T-helper 1 cell (primary cell): ENCODE results near the gene HDAC10.

Experiments used
- DNase-seq, 5 donors: peaks; one replicate each; pipeline ENCODE4 v3.0.0-alpha.2; 2012 to 2020

Gene HDAC10

DNA sequence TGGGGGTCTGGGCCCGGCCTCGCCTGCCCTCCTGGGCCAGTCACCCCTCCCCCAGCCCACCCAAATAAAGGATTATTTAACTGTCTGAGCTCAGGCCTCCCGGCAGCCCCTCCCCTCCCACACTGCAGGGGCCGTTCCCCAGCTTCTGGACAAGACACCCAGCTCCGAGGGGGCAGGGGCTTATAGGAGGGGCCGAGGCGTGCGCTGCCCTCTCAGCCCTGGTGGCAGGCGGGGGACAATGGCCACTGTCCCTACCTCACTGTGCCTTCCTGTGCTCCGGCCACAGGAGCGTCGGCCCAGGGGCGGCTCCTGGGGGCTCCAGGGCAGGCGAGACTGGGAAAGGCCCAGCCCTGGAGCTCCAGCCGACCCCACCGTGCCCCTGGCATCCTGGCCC, 52.4 kb downstream of the HDAC10 start:
- no peak for DNase-seq

DNA sequence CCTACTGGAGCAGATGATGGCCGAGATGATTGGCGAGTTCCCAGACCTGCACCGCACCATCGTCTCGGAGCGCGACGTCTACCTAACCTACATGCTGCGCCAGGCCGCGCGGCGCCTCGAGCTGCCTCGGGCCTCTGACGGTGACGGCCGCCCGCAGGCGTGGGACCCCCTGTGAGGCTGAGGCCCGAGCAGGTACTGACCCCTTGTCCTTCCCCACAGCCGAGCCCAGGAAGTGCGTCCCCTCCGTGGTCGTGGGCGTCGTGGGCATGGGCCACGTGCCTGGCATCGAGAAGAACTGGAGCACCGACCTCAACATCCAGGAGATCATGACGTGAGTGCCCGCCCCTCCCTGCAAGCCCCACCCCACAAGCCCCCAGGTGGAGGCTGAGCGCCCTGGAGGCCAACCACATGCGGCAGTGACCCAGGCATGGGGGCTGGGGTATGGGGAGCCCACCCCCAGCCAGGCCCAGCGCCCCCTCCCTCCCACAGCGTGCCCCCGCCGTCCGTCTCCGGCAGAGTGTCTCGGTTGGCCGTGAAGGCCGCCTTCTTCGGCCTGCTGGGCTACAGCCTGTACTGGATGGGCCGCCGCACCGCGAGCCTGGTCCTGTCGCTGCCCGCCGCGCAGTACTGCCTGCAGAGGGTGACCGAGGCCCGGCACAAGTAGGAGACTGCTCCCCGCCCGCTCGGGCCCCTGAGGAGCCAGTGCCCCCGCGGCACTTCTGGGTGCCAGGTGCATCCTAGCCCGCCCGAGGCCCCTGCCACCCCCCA, 53.0 kb downstream of the HDAC10 start:
- DNase-seq, result no peak

DNA sequence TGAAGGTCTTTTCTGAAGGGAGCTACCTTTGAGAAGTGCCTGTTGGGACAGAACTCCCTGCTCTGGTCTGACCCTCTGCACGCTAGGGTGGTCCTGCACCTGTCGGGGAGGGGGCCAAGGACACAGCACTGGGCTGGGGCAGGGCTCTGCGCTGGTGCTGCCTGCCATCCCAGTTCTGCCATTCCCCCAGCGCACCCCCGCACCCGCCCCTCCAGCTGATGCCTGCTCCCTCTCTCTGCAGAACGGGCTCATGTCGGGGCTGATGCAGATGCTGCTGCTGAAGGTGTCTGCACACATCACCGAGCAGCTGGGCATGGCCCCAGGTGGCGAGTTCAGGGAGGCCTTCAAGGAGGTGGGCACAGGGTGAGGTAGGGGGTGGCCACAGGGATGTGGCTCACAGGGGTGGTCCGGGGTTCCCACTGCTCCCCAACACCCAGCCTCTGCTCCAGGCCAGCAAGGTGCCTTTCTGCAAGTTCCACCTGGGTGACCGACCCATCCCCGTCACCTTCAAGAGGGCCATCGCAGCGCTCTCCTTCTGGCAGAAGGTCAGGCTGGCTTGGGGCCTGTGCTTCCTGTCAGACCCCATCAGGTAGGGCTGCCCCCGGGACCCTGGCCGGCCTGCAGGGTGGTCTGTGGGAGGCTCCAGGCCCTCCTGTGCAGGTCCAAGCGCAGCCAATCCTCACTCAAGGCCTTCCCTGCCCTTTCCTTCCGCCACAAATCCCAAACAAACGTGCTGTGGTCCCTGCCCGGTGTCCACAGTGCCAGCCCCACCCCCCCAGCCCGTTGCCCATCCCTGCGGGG, 53.9 kb downstream of the HDAC10 start:
- no peak for DNase-seq

DNA sequence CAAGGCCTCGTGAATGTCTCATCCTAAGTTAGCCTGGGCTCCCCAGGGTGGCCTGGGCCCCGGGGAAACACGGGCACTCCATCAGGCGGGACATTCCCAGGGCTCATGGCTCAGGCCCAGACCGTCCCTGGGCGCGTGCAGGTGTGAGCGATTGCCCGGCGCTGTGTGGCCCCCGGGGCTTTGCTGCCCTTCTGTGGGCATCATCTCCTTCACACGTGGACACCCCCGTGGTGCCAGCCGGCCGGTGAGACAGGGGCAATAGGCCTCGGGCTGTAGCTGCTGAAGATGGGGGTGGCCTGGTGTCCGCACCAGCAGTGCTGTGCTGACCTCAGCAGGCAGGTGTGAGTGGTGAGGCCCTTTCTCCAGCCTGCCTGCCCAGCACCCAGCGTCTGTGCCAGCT, 54.8 kb downstream of the HDAC10 start:
- no peak for DNase-seq
